DLD1 (cell line): Measurements from ENCODE around the gene ASB14.

ENCODE experiments used
- in situ Hi-C: cut with HindIII; loops from 2 replicates; pipeline ENCODE4 v1.10.0; 2017; ENCODE audit warnings: low sequenced_read_pairs

Gene ASB14

GRCh38 chr3:57261929-57262328, 30.6 kb downstream of the ASB14 start:
- in situ Hi-C loops: no loop called here

- in situ Hi-C loops: no loop called here
These were observed 31.4 kb downstream of the ASB14 start for GRCh38 chr3:57261119-57261518.

GRCh38 chr3:57257678-57258077, 34.8 kb downstream of the ASB14 start:
- in situ Hi-C loops: no loop called here

- in situ Hi-C loops: no loop called here
These were observed 35.6 kb downstream of the ASB14 start for GRCh38 chr3:57256844-57257243.

GRCh38 chr3:57252404-57252803, 40.1 kb downstream of the ASB14 start:
- in situ Hi-C loops: no loop called here

GRCh38 chr3:57244946-57245345, 47.5 kb downstream of the ASB14 start:
- in situ Hi-C loops: no loop called here

GRCh38 chr3:57234613-57235575, 57.6 kb downstream of the ASB14 start:
- in situ Hi-C loops: no loop called here

GRCh38 chr3:57233799-57234198, 58.7 kb downstream of the ASB14 start:
- in situ Hi-C loops: no loop called here

GRCh38 chr3:57230006-57230405, 62.5 kb downstream of the ASB14 start:
- in situ Hi-C loops: no loop called here

GRCh38 chr3:57227930-57228751, 64.3 kb downstream of the ASB14 start:
- in situ Hi-C loops: no loop called here

GRCh38 chr3:57227204-57227929, 65.1 kb downstream of the ASB14 start, which contains the start of gene APPL1:
APPL1 (plus strand) TSS chr3:57227729; CDS start chr3:57227884, 155 bp downstream.
- in situ Hi-C loops: no loop called here

- in situ Hi-C loops: no loop called here
These were observed 66.3 kb downstream of the ASB14 start for GRCh38 chr3:57226176-57226575.

- in situ Hi-C loops: no loop called here
These were observed 67.6 kb downstream of the ASB14 start for GRCh38 chr3:57224856-57225255.

GRCh38 chr3:57221883-57222282, 70.6 kb downstream of the ASB14 start:
- in situ Hi-C loops: no loop called here
